NB4 (cell line): Measurements from ENCODE around the gene IL2RA.
A peak's percentile ranks its signal among the peaks of the same experiment; 100 is the strongest.

Experiments
- DNase-seq: peaks from one replicate; pipeline ENCODE4 v3.0.0; 2010; ENCODE audit warnings: low read depth
- H3K4me3 ChIP-seq: one replicate; pipeline ENCODE4 v1.5.1; 2011; ENCODE audit warnings: mild to moderate bottlenecking, low read depth, low read length, moderate library complexity
- CTCF ChIP-seq: IDR thresholded peaks from one replicate; pipeline ENCODE4 v1.5.1; 2012; ENCODE audit warnings: low read depth, low read length
- MAX ChIP-seq: IDR thresholded peaks from 2 replicates; pipeline ENCODE4 v1.6.1; 2011; ENCODE audit warnings: low read depth, low read length
- MYC ChIP-seq: IDR thresholded peaks from 2 replicates; pipeline ENCODE4 v1.6.1; 2011; ENCODE audit warnings: low read depth, low read length
- POLR2A ChIP-seq: IDR thresholded peaks from 2 replicates; pipeline ENCODE4 v1.6.1; 2011; ENCODE audit warnings: mild to moderate bottlenecking; ENCODE audit not compliant: insufficient read length; ENCODE audit errors: extremely low read depth

IL2RA gene

GRCh38 chr10:6019010-6019782 lies 43.0 kb downstream of the IL2RA start:
- no peak for TF ChIP-seq MYC
- no peak for TF ChIP-seq POLR2A
- TF ChIP-seq MAX, result no peak
- TF ChIP-seq CTCF, result no peak
- DNase-seq, result no peak
- no peak overlapping the region for H3K4me3 ChIP-seq

- TF ChIP-seq CTCF (no peak), MYC (no peak), MAX (no peak), POLR2A (no peak)
- DNase-seq, result no peak
- no peak overlapping the region for H3K4me3 ChIP-seq
Measured at GRCh38 chr10:6018422-6018821, 43.7 kb downstream of the IL2RA start.

GRCh38 chr10:6017781-6018354 lies 44.3 kb downstream of the IL2RA start:
- DNase-seq, result no peak
- no peak overlapping the region for H3K4me3 ChIP-seq
- TF ChIP-seq CTCF (no peak), POLR2A (no peak), MYC (no peak)

GRCh38 chr10:6014241-6014761 lies 47.9 kb downstream of the IL2RA start:
- TF ChIP-seq CTCF (peak; percentile 52), MAX (no peak), POLR2A (no peak), MYC (no peak)
- H3K4me3 ChIP-seq, result no peak overlapping the region
- peak; percentile 54 for DNase-seq

- no peak for TF ChIP-seq POLR2A
- TF ChIP-seq CTCF, result no peak
- no peak for TF ChIP-seq MYC
- TF ChIP-seq MAX, result no peak
- no peak for DNase-seq
- H3K4me3 ChIP-seq, result no peak overlapping the region
Measured at GRCh38 chr10:6013413-6014192, 48.6 kb downstream of the IL2RA start.
